HG03095 (cell line): ENCODE results near the gene MBNL3.
"Not testable (repeated sequence)": the region's sequence is repeated elsewhere in the genome, so short reads cannot be mapped to it uniquely, and the experiment has no call there.

Experiments used
- ATAC-seq: cut with Tn5 transposase; IDR thresholded peaks from one replicate; pipeline ENCODE4 v1.9.1; 2021; ENCODE audit warnings: moderate library complexity; ENCODE audit not compliant: unreplicated experiment

MBNL3 gene

GRCh38 chrX:132378281-132378680, 110.6 kb downstream of the MBNL3 start:
- ATAC-seq: no peak

- no peak for ATAC-seq
These were observed 112.9 kb downstream of the MBNL3 start for GRCh38 chrX:132375941-132376340.

- no peak for ATAC-seq
These were observed 115.2 kb downstream of the MBNL3 start for GRCh38 chrX:132373610-132374009.

- ATAC-seq: no peak
These were observed 119.1 kb downstream of the MBNL3 start for GRCh38 chrX:132369617-132370326.

GRCh38 chrX:132367984-132368383, 120.9 kb downstream of the MBNL3 start:
- no peak for ATAC-seq

GRCh38 chrX:132367314-132367713, 121.5 kb downstream of the MBNL3 start:
- no peak for ATAC-seq

- no peak for ATAC-seq
These were observed 123.3 kb downstream of the MBNL3 start for GRCh38 chrX:132365490-132365889.

- no peak for ATAC-seq
These were observed 124.5 kb downstream of the MBNL3 start for GRCh38 chrX:132364313-132364712.

GRCh38 chrX:132353430-132353829, 135.4 kb downstream of the MBNL3 start:
- no peak for ATAC-seq

- no peak for ATAC-seq
These were observed 152.7 kb downstream of the MBNL3 start for GRCh38 chrX:132336172-132336571.

- no peak for ATAC-seq
These were observed 155.5 kb downstream of the MBNL3 start for GRCh38 chrX:132333351-132333750.

GRCh38 chrX:132331532-132331931, 157.3 kb downstream of the MBNL3 start:
- no peak for ATAC-seq

- ATAC-seq: no peak
These were observed 157.8 kb downstream of the MBNL3 start for GRCh38 chrX:132331000-132331399.

GRCh38 chrX:132330156-132330729, 158.6 kb downstream of the MBNL3 start:
- ATAC-seq: no peak

- ATAC-seq: not testable (repeated sequence)
These were observed 161.9 kb downstream of the MBNL3 start for GRCh38 chrX:132326960-132327359.
